Cardiac fibroblast (primary cell): ENCODE results near the gene SLC13A4.
"Not testable (repeated sequence)": the region's sequence is repeated elsewhere in the genome, so short reads cannot be mapped to it uniquely, and the experiment has no call there.

ENCODE experiments used
- DNase-seq, 2 donors: peaks; one replicate each; pipeline versions ENCODE4 v3.0.0 to v3.0.0-alpha.2; 2010; ENCODE audit warnings: low read depth in 2 of 2
- H3K4me3 ChIP-seq, 2 donors: replicated peaks in 1 of 2; 1 replicate in 1 of 2; 2 replicates in 1 of 2; pipeline ENCODE4 v1.5.1; 2011; ENCODE audit warnings: low read depth in 2 of 2, low read length in 2 of 2, mild to moderate bottlenecking in 2 of 2, moderate library complexity in 1 of 2
- TF ChIP-seq, protein P1 (sequence below): IDR thresholded peaks from one replicate; pipeline ENCODE4 v1.5.1; 2011; ENCODE audit warnings: low read depth, mild to moderate bottlenecking, low read length, inconsistent platforms

The SLC13A4 gene

DNA sequence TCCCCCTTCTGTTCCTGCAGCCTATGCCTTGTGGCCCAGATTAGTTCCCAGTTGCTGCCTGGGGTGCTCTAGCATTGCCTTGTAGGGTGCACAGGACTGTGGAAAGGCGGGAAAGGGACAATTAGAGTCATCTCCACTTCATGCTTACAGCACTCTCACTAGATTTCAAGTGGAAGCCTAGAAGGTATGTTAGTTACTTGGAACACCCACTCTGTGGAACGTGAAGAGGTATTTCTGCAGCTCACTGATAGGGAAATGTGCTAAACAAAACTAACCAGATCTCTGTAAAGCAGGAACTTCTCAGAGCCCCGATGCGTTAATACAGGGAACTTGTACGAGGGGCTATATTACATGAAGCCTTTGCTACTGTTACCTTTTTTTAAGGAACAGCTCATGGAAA is 46.2 kb downstream of the SLC13A4 start:
- DNase-seq: no peak
- H3K4me3 ChIP-seq: no peak overlapping the region
- TF ChIP-seq, protein P1, sequence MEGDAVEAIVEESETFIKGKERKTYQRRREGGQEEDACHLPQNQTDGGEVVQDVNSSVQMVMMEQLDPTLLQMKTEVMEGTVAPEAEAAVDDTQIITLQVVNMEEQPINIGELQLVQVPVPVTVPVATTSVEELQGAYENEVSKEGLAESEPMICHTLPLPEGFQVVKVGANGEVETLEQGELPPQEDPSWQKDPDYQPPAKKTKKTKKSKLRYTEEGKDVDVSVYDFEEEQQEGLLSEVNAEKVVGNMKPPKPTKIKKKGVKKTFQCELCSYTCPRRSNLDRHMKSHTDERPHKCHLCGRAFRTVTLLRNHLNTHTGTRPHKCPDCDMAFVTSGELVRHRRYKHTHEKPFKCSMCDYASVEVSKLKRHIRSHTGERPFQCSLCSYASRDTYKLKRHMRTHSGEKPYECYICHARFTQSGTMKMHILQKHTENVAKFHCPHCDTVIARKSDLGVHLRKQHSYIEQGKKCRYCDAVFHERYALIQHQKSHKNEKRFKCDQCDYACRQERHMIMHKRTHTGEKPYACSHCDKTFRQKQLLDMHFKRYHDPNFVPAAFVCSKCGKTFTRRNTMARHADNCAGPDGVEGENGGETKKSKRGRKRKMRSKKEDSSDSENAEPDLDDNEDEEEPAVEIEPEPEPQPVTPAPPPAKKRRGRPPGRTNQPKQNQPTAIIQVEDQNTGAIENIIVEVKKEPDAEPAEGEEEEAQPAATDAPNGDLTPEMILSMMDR: no peak

DNA sequence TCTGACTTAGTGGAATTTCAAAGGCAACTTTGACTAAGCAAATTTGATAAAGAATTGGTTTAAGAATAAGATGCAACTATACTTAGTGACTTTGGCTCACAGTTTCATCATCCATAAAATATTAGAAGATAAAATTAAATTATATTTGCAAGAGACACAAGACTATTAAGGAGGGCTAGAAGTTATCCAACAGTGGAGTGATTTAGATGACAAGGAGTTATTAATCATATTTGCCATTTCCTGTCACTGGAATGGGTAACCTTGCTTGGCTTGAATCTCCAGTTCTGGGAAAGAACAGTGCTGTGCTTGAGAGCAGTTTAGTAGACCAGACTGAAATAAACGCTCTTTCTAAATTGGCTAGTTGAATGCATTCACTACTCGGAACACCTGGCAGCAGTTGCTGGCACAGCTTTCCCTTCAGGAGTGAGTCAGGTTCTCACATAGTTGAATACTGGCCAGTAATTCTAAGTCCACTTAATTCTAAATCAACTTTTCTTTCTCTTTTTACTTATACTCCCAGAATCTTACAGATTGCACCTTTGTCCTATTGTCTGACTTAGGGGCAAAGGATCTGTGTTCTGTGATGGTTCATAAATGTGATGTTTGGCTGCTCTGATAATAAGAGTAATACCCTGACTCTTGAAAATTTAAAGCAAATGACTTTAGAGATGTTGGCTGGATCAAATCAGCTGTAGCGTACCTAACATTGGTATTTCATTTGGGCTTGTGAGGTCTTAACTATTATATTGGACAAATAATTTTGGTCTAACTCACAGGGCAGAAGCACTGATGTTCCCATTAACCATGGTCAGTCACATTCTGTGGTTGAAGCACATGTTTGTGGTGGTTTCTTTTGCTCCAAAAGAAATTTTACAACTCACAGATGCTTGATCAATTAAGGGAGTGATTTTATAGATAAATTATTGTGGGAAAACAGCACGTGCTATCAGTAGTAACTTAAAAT is 49.1 kb downstream of the SLC13A4 start:
- H3K4me3 ChIP-seq: no peak overlapping the region
- TF ChIP-seq, protein P1: no peak
- peak; percentile 65 to 88 for DNase-seq

DNA sequence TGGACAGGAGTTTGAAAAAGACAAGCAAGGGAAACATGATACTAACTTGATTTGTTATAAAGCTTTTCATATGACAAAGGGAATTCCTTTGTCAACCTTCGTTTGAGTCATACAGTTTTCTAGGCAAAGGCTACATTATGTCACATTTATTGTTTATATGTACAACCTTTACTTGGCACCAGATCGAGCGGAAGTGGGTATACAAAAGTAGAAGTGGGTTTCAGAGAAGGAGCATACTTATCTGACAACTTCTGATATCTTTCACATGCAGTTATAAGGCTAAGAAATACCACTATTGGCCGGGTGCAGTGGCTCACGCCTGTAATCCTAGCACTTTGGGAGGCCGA is 54.7 kb downstream of the SLC13A4 start:
- H3K4me3 ChIP-seq: no peak overlapping the region
- peak; percentile 62 to 80 for DNase-seq
- TF ChIP-seq, protein P1: no peak

DNA sequence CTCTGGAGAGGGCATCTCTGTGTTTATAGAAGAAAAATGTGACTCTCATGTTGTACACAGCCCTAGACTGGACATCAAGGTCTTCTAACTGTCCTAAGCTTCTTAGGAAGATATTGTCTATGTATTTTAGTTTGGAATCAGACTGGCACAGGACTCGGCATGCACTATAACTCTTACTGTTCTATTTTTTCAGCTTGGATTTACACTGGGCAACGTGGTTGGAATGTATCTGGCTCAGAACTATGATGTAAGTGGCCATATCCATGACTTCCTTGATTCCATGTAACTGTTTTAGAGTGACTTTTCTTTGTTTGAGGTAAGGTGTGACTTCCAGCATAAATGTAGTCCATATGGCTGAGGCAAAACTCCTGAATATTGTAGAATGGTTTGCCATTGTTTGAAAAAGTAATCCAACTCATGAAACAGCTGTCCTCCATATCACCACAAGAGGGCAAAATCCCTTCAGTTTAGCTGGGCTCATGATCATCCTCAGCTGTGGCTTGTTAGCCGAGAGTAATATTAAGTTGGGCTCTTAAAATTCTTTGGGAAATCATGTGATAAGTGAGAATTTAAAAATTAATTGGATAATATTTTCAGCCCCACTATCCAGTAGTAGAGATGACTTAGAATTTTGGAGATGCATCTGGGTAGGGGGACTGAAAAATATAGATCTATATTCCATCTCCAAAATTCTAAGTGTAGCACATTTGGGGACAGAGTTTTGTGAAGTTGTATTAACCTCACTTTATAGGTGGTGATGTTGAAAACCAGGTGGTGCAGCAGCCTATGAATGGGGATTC is 55.2 kb downstream of the SLC13A4 start:
- DNase-seq: peak; percentile 87 to 90
- H3K4me3 ChIP-seq: no peak overlapping the region
- TF ChIP-seq, protein P1: peak; percentile 89

DNA sequence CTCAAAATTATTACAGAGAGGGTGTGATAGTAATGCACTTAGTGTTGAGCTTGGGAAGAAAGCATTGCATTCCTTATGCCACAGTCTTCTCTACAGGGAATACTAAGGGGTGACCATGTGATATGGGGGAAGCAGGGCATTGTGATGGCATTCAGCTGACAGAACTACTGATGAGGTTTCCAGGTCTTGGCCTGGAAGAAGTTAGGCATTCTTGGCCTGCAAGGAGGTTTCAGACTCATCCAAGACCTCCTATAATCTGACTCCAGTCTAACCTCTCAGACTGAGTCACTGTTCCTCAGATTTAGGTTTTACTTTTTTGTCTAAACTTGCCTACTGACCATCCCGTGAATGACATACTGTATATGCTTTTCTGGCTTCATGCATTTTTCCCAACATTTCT is 57.8 kb downstream of the SLC13A4 start:
- TF ChIP-seq, protein P1: no peak
- no peak overlapping the region for H3K4me3 ChIP-seq
- DNase-seq: peak; percentile 70 to 81

DNA sequence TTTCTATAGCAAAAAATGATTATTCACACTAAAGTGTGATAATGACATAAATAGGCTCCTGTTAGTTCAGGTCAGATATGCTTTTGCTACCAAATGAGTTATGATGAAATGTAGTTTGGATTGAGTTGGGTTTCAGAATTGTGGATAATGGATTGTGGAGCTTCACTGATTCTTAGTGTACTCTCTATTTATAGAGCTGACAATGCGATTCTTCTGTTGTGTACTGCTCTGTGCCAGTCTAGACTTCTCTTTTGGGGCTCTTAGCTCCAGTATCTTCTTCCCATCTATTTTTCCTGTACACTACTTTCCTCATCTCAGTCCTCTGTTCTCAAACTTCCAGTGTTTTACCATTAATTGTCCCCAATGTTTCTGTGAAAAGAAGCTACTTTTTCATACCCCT is 58.2 kb downstream of the SLC13A4 start:
- DNase-seq: peak in 1 of 2 donors; percentile 15
- H3K4me3 ChIP-seq: no peak overlapping the region
- TF ChIP-seq, protein P1: no peak

DNA sequence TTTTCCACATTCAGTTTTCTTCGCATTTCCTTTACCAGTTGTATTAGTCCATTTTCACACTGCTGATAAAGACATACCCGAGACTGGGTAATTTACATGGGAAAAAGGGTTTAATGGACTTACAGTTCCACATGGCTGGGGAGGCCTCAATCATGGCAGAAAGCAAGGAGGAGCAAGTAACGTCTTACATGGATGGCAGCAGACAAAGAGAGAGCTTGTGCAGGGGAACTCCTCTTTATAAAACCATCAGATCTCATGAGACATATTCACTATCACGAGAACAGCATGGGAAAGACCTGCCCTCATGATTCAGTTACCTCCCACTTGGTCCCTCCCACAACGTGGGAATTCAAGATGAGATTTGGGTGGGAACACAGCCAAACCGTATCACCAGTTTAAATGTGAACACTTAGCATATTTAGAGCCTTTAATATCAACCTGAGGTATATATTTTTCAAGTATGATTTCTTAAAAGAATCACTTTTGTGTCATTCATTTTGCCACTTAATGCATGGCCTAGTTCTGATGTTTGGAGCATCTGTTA is 59.1 kb downstream of the SLC13A4 start:
- not testable (repeated sequence) for DNase-seq, H3K4me3 ChIP-seq

DNA sequence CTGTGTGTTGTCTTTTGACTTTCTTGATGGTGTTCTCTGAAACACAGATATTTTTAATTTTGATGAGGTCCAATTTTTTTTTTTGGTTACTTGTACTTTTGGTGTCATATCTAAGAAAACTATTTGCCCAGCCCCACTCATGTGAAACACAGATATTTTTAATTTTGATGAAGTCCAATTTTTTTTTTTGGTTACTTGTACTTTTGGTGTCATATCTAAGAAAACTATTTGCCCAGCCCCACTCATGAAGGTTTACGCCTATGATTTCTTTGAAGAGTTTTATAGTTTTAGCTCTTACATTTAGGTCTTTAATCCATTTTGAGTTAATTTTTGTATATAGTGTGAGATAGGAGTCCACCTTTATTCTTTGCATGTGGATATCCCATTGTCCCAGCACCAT is 60.4 kb downstream of the SLC13A4 start:
- DNase-seq, H3K4me3 ChIP-seq: not testable (repeated sequence)
